ENCODE data around the gene ITFG1.

DNA sequence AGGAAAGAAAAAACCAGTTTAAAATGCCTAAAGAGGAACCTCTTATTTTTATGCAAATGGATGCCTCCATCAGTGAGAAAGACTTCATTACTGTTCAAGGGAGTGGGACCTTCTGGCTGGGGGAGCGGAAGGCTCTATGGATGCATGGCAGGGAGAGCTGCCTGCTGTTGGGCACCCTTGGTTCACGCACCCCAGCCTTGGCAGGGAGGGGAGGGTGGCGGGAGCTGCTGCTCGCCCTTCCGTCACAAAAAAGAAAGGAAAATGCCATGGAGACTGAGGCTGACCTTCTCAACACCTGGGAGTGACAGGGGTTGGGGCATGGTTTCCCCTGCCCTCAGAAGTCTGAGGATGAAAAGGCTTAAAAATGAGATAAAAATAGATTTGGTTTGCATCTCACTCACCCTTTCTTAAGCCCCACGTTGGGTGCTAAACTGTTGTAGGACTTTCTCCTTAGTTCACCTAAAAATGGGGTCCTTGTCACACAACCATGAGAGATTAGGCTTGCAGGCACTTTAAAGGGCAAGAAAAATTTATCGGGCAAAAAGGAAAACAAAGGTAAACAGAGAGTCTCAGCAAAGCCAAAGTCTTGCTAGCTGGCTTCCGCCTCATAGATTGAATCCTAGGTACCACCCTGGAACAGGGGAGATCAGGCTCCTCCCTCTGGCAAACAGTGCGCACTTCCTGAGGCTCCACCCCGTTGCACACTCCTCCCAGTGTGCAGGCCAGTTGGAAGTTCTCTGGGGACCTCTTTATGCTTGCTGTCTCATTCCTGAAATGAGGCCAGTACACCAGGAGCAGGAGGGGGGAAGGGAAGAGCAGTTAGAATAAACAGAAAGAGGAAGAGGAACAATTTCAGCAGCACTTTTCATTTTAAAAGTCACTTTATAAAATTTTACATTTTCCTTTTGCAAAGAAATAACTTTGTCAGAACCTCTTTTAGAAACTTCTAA, 31.8 kb upstream of the ITFG1 start:
- TF ChIP-seq, protein P1, sequence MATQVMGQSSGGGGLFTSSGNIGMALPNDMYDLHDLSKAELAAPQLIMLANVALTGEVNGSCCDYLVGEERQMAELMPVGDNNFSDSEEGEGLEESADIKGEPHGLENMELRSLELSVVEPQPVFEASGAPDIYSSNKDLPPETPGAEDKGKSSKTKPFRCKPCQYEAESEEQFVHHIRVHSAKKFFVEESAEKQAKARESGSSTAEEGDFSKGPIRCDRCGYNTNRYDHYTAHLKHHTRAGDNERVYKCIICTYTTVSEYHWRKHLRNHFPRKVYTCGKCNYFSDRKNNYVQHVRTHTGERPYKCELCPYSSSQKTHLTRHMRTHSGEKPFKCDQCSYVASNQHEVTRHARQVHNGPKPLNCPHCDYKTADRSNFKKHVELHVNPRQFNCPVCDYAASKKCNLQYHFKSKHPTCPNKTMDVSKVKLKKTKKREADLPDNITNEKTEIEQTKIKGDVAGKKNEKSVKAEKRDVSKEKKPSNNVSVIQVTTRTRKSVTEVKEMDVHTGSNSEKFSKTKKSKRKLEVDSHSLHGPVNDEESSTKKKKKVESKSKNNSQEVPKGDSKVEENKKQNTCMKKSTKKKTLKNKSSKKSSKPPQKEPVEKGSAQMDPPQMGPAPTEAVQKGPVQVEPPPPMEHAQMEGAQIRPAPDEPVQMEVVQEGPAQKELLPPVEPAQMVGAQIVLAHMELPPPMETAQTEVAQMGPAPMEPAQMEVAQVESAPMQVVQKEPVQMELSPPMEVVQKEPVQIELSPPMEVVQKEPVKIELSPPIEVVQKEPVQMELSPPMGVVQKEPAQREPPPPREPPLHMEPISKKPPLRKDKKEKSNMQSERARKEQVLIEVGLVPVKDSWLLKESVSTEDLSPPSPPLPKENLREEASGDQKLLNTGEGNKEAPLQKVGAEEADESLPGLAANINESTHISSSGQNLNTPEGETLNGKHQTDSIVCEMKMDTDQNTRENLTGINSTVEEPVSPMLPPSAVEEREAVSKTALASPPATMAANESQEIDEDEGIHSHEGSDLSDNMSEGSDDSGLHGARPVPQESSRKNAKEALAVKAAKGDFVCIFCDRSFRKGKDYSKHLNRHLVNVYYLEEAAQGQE (IDR thresholded peaks at IDR 0.05; ENCODE audit: insufficient read depth in 1 of 2, low read depth in 2 of 2, low read length in 2 of 2): no peak
- no peak for TF ChIP-seq POLR2AphosphoS5 (IDR thresholded peaks at IDR 0.05; ENCODE audit: low read depth, low read length)
- no peak for TF ChIP-seq TAF1 (IDR thresholded peaks at IDR 0.05; ENCODE audit: borderline replicate concordance, insufficient read depth, low read length)
